Measurements from ENCODE around the gene RNF207. TPM values are rescaled to one million over a fixed set of nuclear protein-coding genes. Genes with fewer than 3 reads are reported as not detected.

The RNF207 gene
- total RNA-seq, 1 donor = 42.7 TPM

DNA sequence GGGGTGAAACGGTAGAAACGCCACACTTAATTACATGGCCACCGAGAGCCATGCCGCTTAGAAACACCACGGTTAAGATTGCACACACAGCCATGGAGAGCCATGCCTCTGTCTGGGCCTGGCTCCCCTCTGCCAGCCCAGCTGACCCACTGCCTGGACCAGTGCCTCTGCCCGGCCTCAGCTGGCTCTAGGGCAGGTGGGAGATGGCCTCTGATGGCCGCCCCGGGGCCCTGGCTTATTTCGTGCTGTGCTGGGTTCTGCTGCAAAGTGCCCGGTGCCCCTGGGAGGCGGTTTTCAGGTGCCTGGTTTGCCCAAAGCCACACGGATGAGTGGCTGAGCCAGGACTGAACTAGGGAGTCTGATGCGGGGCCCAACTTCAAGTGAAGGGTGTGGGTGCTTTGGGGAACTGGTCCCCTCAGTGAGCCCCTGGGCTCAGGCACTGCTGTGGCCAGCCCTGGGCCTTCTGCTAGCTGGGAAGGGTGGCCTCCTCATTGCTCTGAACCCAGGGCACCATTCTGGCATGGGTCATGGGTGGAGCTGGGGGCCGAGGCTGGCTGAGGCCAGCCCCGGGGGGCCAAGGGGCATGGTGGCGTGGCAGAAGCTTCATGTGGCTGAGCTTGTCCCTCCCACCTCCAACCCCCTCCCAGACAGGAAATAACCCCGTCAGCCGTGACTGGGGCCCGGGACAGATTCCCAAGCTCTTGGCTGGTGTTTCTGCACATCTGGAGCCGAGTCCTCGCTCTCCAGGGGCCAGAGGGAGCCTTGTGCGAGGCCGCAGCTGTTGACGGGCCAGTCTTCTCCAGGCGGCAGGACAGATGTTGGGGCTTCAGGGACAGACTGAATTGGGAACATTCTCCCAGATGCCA is 56.9 kb downstream of the RNF207 start:
- Histone ChIP-seq H3K4me1 (ENCODE audit: insufficient read depth, low read length) (no peaks in the 10 kb centered on the region), H3K9me3 (ENCODE audit: low read depth, low read length) (no peaks in the 10 kb centered on the region), H3K36me3 (ENCODE audit: insufficient read depth, low read length) (no peaks in the 10 kb centered on the region), H3K79me2 (ENCODE audit: insufficient read depth, low read length) (no peaks in the 10 kb centered on the region), H3K27ac (ENCODE audit: low read depth, low read length) (no peak overlapping the region), H3K27me3 (ENCODE audit: insufficient read depth, low read length) (no peaks in the 10 kb centered on the region), H2AFZ (ENCODE audit: low read length) (no peak overlapping the region), H3K4me3 (ENCODE audit: insufficient read depth, low read length) (no peak overlapping the region), H4K20me1 (ENCODE audit: insufficient read depth, low read length) (peaks cover 12% of the 10 kb centered on the region), H3K4me2 (ENCODE audit: insufficient read depth, low read length) (no peak overlapping the region)
- no peak for DNase-seq (ENCODE audit: insufficient read length, low spot score, missing footprints)
- TF ChIP-seq CTCF (IDR thresholded peaks at IDR 0.05; ENCODE audit: extremely low read depth, low read depth, low read length) = no peak

DNA sequence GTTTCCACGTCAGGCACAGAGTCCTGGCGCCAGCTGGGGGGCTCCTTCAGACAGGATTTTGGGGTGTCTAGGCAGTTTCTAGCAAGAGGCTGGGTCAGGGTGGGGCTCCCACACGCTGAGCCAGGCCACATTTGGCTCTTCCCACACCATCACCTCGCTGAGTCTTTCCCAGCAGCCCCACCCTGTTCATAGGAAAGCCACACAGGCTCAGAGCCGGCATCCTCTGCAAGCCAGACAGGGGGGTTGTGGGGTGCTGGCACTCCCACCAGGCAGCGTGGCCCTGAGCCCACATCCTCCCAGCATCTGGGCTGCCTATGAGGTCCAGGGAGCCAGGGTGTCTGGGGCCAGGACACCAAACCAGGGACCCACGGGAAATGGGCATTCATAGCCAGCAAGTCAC is 57.8 kb downstream of the RNF207 start:
- H3K27me3 ChIP-seq (ENCODE audit: insufficient read depth, low read length) = no peaks in the 10 kb centered on the region
- no peak overlapping the region for H2AFZ ChIP-seq (ENCODE audit: low read length)
- no peaks in the 10 kb centered on the region for H3K9me3 ChIP-seq (ENCODE audit: low read depth, low read length)
- TF ChIP-seq CTCF (IDR thresholded peaks at IDR 0.05; ENCODE audit: extremely low read depth, low read depth, low read length) = no peak
- no peak overlapping the region for H3K4me2 ChIP-seq (ENCODE audit: insufficient read depth, low read length)
- no peaks in the 10 kb centered on the region for H3K4me1 ChIP-seq (ENCODE audit: insufficient read depth, low read length)
- H3K4me3 ChIP-seq (ENCODE audit: insufficient read depth, low read length) = no peak overlapping the region
- H3K36me3 ChIP-seq (ENCODE audit: insufficient read depth, low read length) = no peaks in the 10 kb centered on the region
- H3K79me2 ChIP-seq (ENCODE audit: insufficient read depth, low read length) = no peaks in the 10 kb centered on the region
- no peak for DNase-seq (ENCODE audit: insufficient read length, low spot score, missing footprints)
- peaks cover 10% of the 10 kb centered on the region for H4K20me1 ChIP-seq (ENCODE audit: insufficient read depth, low read length)
- no peak overlapping the region for H3K27ac ChIP-seq (ENCODE audit: low read depth, low read length)

GRCh38 chr1:6265151-6265550 is 59.2 kb downstream of the RNF207 start:
- TF ChIP-seq CTCF (IDR thresholded peaks at IDR 0.05; ENCODE audit: extremely low read depth, low read depth, low read length) = no peak
- no peaks in the 10 kb centered on the region for H3K27me3 ChIP-seq (ENCODE audit: insufficient read depth, low read length)
- H3K4me2 ChIP-seq (ENCODE audit: insufficient read depth, low read length) = no peak overlapping the region
- no peaks in the 10 kb centered on the region for H3K9me3 ChIP-seq (ENCODE audit: low read depth, low read length)
- H3K4me3 ChIP-seq (ENCODE audit: insufficient read depth, low read length) = no peak overlapping the region
- no peaks in the 10 kb centered on the region for H3K36me3 ChIP-seq (ENCODE audit: insufficient read depth, low read length)
- no peak overlapping the region for H3K27ac ChIP-seq (ENCODE audit: low read depth, low read length)
- H3K4me1 ChIP-seq (ENCODE audit: insufficient read depth, low read length) = no peaks in the 10 kb centered on the region
- no peaks in the 10 kb centered on the region for H3K79me2 ChIP-seq (ENCODE audit: insufficient read depth, low read length)
- no peak overlapping the region for H2AFZ ChIP-seq (ENCODE audit: low read length)
- no peaks in the 10 kb centered on the region for H4K20me1 ChIP-seq (ENCODE audit: insufficient read depth, low read length)
- DNase-seq (ENCODE audit: insufficient read length, low spot score, missing footprints) = no peak

DNA sequence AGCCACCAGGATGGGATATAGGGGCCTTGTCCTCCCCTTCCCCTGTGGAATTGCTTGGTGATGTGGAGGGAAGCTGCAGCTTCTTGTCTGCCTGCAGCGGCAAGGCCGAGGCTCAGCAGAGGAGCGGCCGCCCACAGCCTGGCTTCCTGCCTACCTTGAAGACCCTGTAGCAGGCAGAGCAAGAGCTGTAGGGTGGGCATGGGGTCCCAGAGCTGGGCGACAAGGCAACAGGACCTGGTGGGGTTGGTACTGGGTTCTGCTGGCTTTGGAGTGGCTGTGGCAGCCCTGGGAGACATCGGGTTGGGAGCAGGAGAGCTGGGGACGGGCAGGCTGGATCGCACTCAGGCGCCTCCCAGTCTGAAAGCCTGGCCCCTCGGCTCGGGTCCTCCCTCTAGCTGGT is 60.7 kb downstream of the RNF207 start:
- H3K4me2 ChIP-seq (ENCODE audit: insufficient read depth, low read length) = no peak overlapping the region
- H3K27me3 ChIP-seq (ENCODE audit: insufficient read depth, low read length) = no peaks in the 10 kb centered on the region
- H3K4me1 ChIP-seq (ENCODE audit: insufficient read depth, low read length) = no peaks in the 10 kb centered on the region
- no peak overlapping the region for H3K4me3 ChIP-seq (ENCODE audit: insufficient read depth, low read length)
- H3K36me3 ChIP-seq (ENCODE audit: insufficient read depth, low read length) = no peaks in the 10 kb centered on the region
- DNase-seq (ENCODE audit: insufficient read length, low spot score, missing footprints) = no peak
- no peak for TF ChIP-seq CTCF (IDR thresholded peaks at IDR 0.05; ENCODE audit: extremely low read depth, low read depth, low read length)
- no peaks in the 10 kb centered on the region for H4K20me1 ChIP-seq (ENCODE audit: insufficient read depth, low read length)
- no peak overlapping the region for H3K27ac ChIP-seq (ENCODE audit: low read depth, low read length)
- H3K9me3 ChIP-seq (ENCODE audit: low read depth, low read length) = no peaks in the 10 kb centered on the region
- no peak overlapping the region for H2AFZ ChIP-seq (ENCODE audit: low read length)
- no peaks in the 10 kb centered on the region for H3K79me2 ChIP-seq (ENCODE audit: insufficient read depth, low read length)

Data from osteoblast (primary cell).